Karpas-422 (cell line): Measurements from ENCODE around the gene SMIM36. TPM values are rescaled to one million over a fixed set of nuclear protein-coding genes. Genes with fewer than 3 reads are reported as not detected.

Experiments used
- DNase-seq: peaks from one replicate; pipeline ENCODE4 v3.0.0-alpha.2; 2015
- H2AFZ ChIP-seq: fragments of 200-600 bp; sonication (generic); 2 replicates; pipeline ENCODE4 v1.6.1; 2014; ENCODE audit warnings: antibody characterized with exemption, low read length, mixed read lengths
- H3K27ac ChIP-seq: fragments of 200-600 bp; sonication (generic); 2 replicates; pipeline ENCODE4 v1.5.1; 2014; ENCODE audit warnings: mild to moderate bottlenecking, low read length, moderate library complexity
- H3K27me3 ChIP-seq: fragments of 200-600 bp; sonication (generic); 2 replicates; pipeline ENCODE4 v1.6.1; 2014; ENCODE audit warnings: low read length, mixed read lengths
- H3K36me3 ChIP-seq: fragments of 200-600 bp; sonication (generic); 2 replicates; pipeline ENCODE4 v1.6.1; 2014; ENCODE audit warnings: low read length, mixed read lengths; ENCODE audit not compliant: insufficient read depth
- H3K4me1 ChIP-seq: fragments of 200-600 bp; sonication (generic); 2 replicates; pipeline ENCODE4 v1.6.1; 2014; ENCODE audit warnings: mild to moderate bottlenecking, low read length, mixed read lengths
- H3K4me2 ChIP-seq: fragments of 200-600 bp; sonication (generic); 2 replicates; pipeline ENCODE4 v1.6.1; 2014; ENCODE audit warnings: low read length, low read depth, mild to moderate bottlenecking; ENCODE audit not compliant: poor library complexity, severe bottlenecking
- H3K4me3 ChIP-seq: fragments of 200-600 bp; sonication (generic); 2 replicates; pipeline ENCODE4 v1.5.1; 2014; ENCODE audit warnings: mild to moderate bottlenecking, antibody characterized with exemption, low read length, mixed read lengths
- H3K79me2 ChIP-seq: fragments of 200-600 bp; sonication (generic); 2 replicates; pipeline ENCODE4 v1.6.1; 2014; ENCODE audit warnings: mild to moderate bottlenecking, low read length, mixed read lengths
- H3K9ac ChIP-seq: fragments of 200-600 bp; sonication (generic); 2 replicates; pipeline ENCODE4 v1.6.0; 2014; ENCODE audit warnings: low read length
- H3K9me2 ChIP-seq: fragments of 200-600 bp; sonication (generic), shearing (Covaris generic); replicated peaks from 2 replicates; pipeline ENCODE4 v1.6.0; 2014; ENCODE audit warnings: mild to moderate bottlenecking, low read length, moderate library complexity; ENCODE audit not compliant: insufficient read depth
- H3K9me3 ChIP-seq: fragments of 300-700, 200-600 bp; sonication (generic); 2 replicates; pipeline ENCODE4 v1.6.1; 2014; ENCODE audit warnings: low read length, mixed read lengths
- H4K20me1 ChIP-seq: fragments of 200-600 bp; sonication (generic); 2 replicates; pipeline ENCODE4 v1.6.1; 2014; ENCODE audit warnings: mild to moderate bottlenecking, antibody characterized with exemption, low read length, low read depth; ENCODE audit not compliant: insufficient read depth
- total RNA-seq: library from RNA; depleted of rRNA; stranded (reverse); fragments of >200 nt; shearing (Covaris generic); gene quantifications from 2 replicates; pipeline ENCODE4 v1.2.3, GENCODE V29; 2014; ENCODE audit warnings: low replicate concordance

Gene SMIM36
- total RNA-seq, 1 experiment from 2014 or later = not detected

GRCh38 chr17:55456307-55457240, 54.7 kb downstream of the SMIM36 start:
- no peaks in the 10 kb centered on the region for H3K4me1 ChIP-seq
- no peaks in the 10 kb centered on the region for H3K27me3 ChIP-seq
- no peaks in the 10 kb centered on the region for H3K9me3 ChIP-seq

DNA sequence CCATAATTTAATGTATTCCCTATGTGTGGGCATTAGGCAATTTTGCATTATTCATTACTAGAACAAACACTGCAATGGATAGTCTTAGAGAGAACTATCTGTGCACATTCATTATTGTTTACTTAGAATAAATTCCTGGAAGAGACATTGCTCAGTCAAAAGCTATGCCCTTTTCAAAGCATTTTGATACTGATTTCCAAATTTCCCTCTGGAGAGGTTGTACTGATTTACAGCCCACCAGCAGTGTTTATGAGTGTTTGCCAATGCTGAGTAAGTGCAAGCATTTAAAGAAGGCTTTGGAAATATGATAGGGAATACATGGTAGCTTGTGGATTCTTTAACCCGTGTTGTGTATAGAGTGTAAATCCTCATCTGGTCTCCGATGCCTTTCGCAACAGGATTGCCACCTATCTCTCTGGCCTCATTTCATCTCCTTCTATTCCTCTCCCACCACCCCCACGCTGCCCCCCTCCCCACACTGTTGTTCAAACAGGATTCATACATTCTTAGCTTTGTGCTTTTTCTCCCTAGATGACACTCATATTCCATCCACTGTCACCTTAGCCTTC, 56.3 kb downstream of the SMIM36 start:
- no peak overlapping the region for H3K9ac ChIP-seq
- no peak overlapping the region for H3K4me3 ChIP-seq
- H3K79me2 ChIP-seq = no peaks in the 10 kb centered on the region
- no peaks in the 10 kb centered on the region for H3K4me1 ChIP-seq
- H3K27me3 ChIP-seq = no peaks in the 10 kb centered on the region
- no peaks in the 10 kb centered on the region for H3K9me2 ChIP-seq
- H3K9me3 ChIP-seq = no peaks in the 10 kb centered on the region
- H3K36me3 ChIP-seq = no peaks in the 10 kb centered on the region
- no peak overlapping the region for H2AFZ ChIP-seq
- H4K20me1 ChIP-seq = no peaks in the 10 kb centered on the region
- DNase-seq = no peak
- H3K27ac ChIP-seq = no peak overlapping the region
- H3K4me2 ChIP-seq = no peak overlapping the region

More at GRCh38 chr17:55456307-55457240, 54.7 kb downstream of the SMIM36 start:
- Histone ChIP-seq H3K4me3 (no peak overlapping the region), H3K79me2 (no peaks in the 10 kb centered on the region), H3K9me2 (no peaks in the 10 kb centered on the region), H3K27ac (no peak overlapping the region), H3K4me2 (no peak overlapping the region), H3K9ac (no peak overlapping the region), H2AFZ (no peak overlapping the region), H3K36me3 (no peaks in the 10 kb centered on the region), H4K20me1 (no peaks in the 10 kb centered on the region)
- DNase-seq = no peak

- Histone ChIP-seq H3K27ac (no peak overlapping the region), H3K4me1 (no peaks in the 10 kb centered on the region), H3K27me3 (no peaks in the 10 kb centered on the region), H3K4me2 (no peak overlapping the region), H3K9me2 (no peaks in the 10 kb centered on the region), H3K9me3 (no peaks in the 10 kb centered on the region), H3K79me2 (no peaks in the 10 kb centered on the region), H3K36me3 (no peaks in the 10 kb centered on the region), H2AFZ (no peak overlapping the region), H3K9ac (no peak overlapping the region), H3K4me3 (no peak overlapping the region), H4K20me1 (no peaks in the 10 kb centered on the region)
- no peak for DNase-seq
Observed at GRCh38 chr17:55453839-55454557, 57.3 kb downstream of the SMIM36 start.

GRCh38 chr17:55452139-55452790, 59.0 kb downstream of the SMIM36 start:
- Histone ChIP-seq H2AFZ (no peak overlapping the region), H3K9me3 (no peaks in the 10 kb centered on the region), H3K4me2 (no peak overlapping the region), H3K27ac (no peak overlapping the region), H3K4me1 (no peaks in the 10 kb centered on the region), H3K9ac (no peak overlapping the region), H3K27me3 (no peaks in the 10 kb centered on the region), H4K20me1 (no peaks in the 10 kb centered on the region), H3K4me3 (no peak overlapping the region), H3K36me3 (no peaks in the 10 kb centered on the region), H3K79me2 (no peaks in the 10 kb centered on the region), H3K9me2 (no peaks in the 10 kb centered on the region)
- no peak for DNase-seq

DNA sequence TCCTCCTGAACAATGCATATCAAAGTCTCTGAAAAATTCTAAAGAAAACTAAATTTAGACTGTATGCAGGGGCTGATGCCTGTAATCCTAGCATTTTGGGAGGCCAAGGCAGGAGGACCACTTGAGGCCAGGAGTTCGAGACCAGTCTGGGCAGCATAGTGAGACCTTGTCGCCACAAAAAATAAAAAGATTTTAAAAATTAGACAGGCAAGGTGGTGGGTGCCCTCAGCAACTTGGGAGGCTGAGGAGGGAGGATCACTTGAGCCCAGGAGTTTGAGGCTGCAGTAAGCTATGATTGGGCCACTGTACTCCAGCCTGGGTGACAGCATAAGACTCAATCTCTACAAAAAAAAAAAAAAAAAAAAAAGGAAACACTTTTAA, 59.5 kb downstream of the SMIM36 start:
- no peaks in the 10 kb centered on the region for H3K79me2 ChIP-seq
- H3K27me3 ChIP-seq = no peaks in the 10 kb centered on the region
- no peaks in the 10 kb centered on the region for H3K9me2 ChIP-seq
- no peak overlapping the region for H3K4me2 ChIP-seq
- H3K9ac ChIP-seq = no peak overlapping the region
- no peaks in the 10 kb centered on the region for H3K36me3 ChIP-seq
- no peak overlapping the region for H3K27ac ChIP-seq
- DNase-seq = no peak
- H3K4me3 ChIP-seq = no peak overlapping the region
- no peaks in the 10 kb centered on the region for H3K4me1 ChIP-seq
- no peaks in the 10 kb centered on the region for H4K20me1 ChIP-seq
- H2AFZ ChIP-seq = no peak overlapping the region
- no peaks in the 10 kb centered on the region for H3K9me3 ChIP-seq

DNA sequence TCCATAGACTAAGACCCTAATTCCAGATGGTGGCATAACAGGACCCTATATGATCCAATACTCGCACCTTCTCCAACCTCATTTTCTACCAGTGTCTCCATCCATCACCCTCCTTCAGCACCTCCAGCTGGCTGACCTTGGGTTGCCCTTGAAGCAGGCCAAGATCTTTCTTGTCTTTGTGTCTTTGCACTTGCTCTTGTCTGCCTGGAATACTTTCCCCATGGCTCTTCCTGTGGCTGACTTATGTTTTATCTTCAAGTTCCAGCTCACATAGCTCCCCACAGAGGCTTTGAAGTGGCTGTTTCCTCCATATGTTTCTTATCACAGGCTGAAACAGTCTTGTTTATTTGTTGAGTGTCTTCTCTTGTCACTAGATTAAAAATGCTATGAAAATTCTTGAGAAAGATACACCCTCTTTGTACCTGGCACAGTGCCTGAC, 60.0 kb downstream of the SMIM36 start:
- Histone ChIP-seq H4K20me1 (no peaks in the 10 kb centered on the region), H3K27ac (no peak overlapping the region), H3K36me3 (no peaks in the 10 kb centered on the region), H3K9me2 (no peaks in the 10 kb centered on the region), H3K9me3 (no peaks in the 10 kb centered on the region), H3K9ac (no peak overlapping the region), H3K4me1 (no peaks in the 10 kb centered on the region), H3K4me2 (no peak overlapping the region), H3K79me2 (no peaks in the 10 kb centered on the region), H2AFZ (no peak overlapping the region), H3K4me3 (no peak overlapping the region), H3K27me3 (no peaks in the 10 kb centered on the region)
- DNase-seq = no peak

DNA sequence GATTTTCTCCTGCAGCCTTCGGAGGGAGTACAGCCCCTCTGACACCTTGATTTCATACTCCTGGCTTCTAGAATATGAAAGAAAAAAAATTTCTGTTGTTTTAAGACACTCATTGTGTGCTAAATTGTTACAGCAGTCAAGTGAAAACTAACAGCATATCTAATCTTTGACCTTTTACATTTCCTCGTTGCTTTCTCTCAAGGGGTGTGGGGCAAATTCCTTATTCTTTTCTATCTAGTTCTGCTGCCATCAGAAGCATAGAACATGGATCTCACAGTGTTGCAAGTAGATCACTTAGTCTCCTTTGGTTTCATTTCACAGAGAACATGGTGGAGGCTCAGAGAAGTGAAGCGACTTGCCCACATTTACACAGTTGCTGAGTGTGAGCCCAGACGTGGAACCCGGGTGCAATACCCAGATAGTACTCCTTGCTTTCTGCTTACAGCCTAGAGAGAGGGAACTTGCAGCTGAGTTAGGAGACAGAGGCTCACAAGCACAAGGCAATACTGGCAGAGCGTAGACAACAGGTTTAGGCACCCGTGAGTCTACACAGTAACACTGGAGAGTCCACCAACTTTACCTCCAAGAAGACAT, 60.9 kb downstream of the SMIM36 start:
- Histone ChIP-seq H3K9ac (no peak overlapping the region), H3K9me3 (no peaks in the 10 kb centered on the region), H3K79me2 (no peaks in the 10 kb centered on the region), H3K27ac (no peak overlapping the region), H3K36me3 (no peaks in the 10 kb centered on the region), H2AFZ (no peak overlapping the region), H3K27me3 (no peaks in the 10 kb centered on the region), H3K4me1 (no peaks in the 10 kb centered on the region), H3K4me2 (no peak overlapping the region), H3K4me3 (no peak overlapping the region), H4K20me1 (no peaks in the 10 kb centered on the region), H3K9me2 (no peaks in the 10 kb centered on the region)
- no peak for DNase-seq
